GM21526 (cell line): ENCODE data around the gene TMEM254.
"Not testable (repeated sequence)": the region's sequence is repeated elsewhere in the genome, so short reads cannot be mapped to it uniquely, and the experiment has no call there.

Experiments
- ATAC-seq: cut with Tn5 transposase; IDR thresholded peaks from one replicate; pipeline ENCODE4 v1.9.1; 2021; ENCODE audit warnings: moderate library complexity; ENCODE audit not compliant: unreplicated experiment, low FRiP score

The TMEM254 gene

GRCh38 chr10:80078448-80079311 lies at the start of gene TMEM254:
TMEM254 (plus strand) TSS chr10:80078665; CDS start chr10:80078700, 35 bp downstream.
- peak; percentile 87 for ATAC-seq

- peak; percentile 91 for ATAC-seq
Measured at GRCh38 chr10:80029205-80029604, 49.3 kb upstream of the TMEM254 start.

GRCh38 chr10:80029865-80030264 lies 48.6 kb upstream of the TMEM254 start:
- not testable (repeated sequence) for ATAC-seq

GRCh38 chr10:80032503-80032902 lies 46.0 kb upstream of the TMEM254 start:
- ATAC-seq: no peak

GRCh38 chr10:80034766-80035165 lies 43.7 kb upstream of the TMEM254 start:
- ATAC-seq: not testable (repeated sequence)

- ATAC-seq: not testable (repeated sequence)
Measured at GRCh38 chr10:80035430-80035829, 43.0 kb upstream of the TMEM254 start.

- ATAC-seq: not testable (repeated sequence)
Measured at GRCh38 chr10:80036921-80037500, 41.5 kb upstream of the TMEM254 start.

- not testable (repeated sequence) for ATAC-seq
Measured at GRCh38 chr10:80038226-80038625, 40.2 kb upstream of the TMEM254 start.

- ATAC-seq: no peak
Measured at GRCh38 chr10:80041162-80041561, 37.3 kb upstream of the TMEM254 start.

- not testable (repeated sequence) for ATAC-seq
Measured at GRCh38 chr10:80044935-80045334, 33.5 kb upstream of the TMEM254 start.

- ATAC-seq: peak; percentile 70
Measured at GRCh38 chr10:80046629-80047441, 31.6 kb upstream of the TMEM254 start.

GRCh38 chr10:80050752-80051151 lies 27.7 kb upstream of the TMEM254 start:
- ATAC-seq: no peak

- no peak for ATAC-seq
Measured at GRCh38 chr10:80051993-80052392, 26.5 kb upstream of the TMEM254 start.

- no peak for ATAC-seq
Measured at GRCh38 chr10:80055760-80056159, 22.7 kb upstream of the TMEM254 start.

- ATAC-seq: no peak
Measured at GRCh38 chr10:80057171-80057570, 21.3 kb upstream of the TMEM254 start.

- no peak for ATAC-seq
Measured at GRCh38 chr10:80064120-80064886, 14.2 kb upstream of the TMEM254 start.

- no peak for ATAC-seq
Measured at GRCh38 chr10:80066809-80067208, 11.7 kb upstream of the TMEM254 start.

- ATAC-seq: not testable (repeated sequence)
Measured at GRCh38 chr10:80067821-80068220, 10.6 kb upstream of the TMEM254 start.

- ATAC-seq: no peak
Measured at GRCh38 chr10:80068270-80068669, 10.2 kb upstream of the TMEM254 start.

GRCh38 chr10:80070057-80070456 lies 8.4 kb upstream of the TMEM254 start:
- no peak for ATAC-seq
